HCT116 (cell line): ENCODE measurements around the gene RNPEPL1. TPM values are rescaled to one million over a fixed set of nuclear protein-coding genes. Genes with fewer than 3 reads are reported as not detected.

ENCODE experiments used
- ATAC-seq: fragments of 200-7000 bp; cut with Tn5 transposase; 2 replicates; pipeline ENCODE4 v1.9.1; 2020; ENCODE audit warnings: mild to moderate bottlenecking, moderate library complexity
- BruUV-seq: library from RNA; stranded (reverse); fragments of 400-500 nt; replicated peaks from 2 replicates; lab custom pipeline; 2021; lab: Mats Ljungman, UMichigan
- CTCF ChIA-PET: fragments of 300-600 bp; sonication (Branson Sonifier 250); formaldehyde crosslinking; loops from one replicate; lab custom pipeline; 2021; ENCODE audit warnings: antibody characterized with exemption; lab: Charles Lee
- POLR2A ChIA-PET: fragments of 300-600, 350-600 bp; sonication (Branson Sonifier 250); formaldehyde crosslinking; loops from one replicate; lab custom pipeline; 2021; ENCODE audit warnings: antibody characterized with exemption; lab: Charles Lee
- RAD21 ChIA-PET, 2 experiments: fragments of 300-600 bp; sonication (Branson Sonifier 250); formaldehyde crosslinking; loops; one replicate each; lab custom pipeline; 2023; ENCODE audit warnings: low total read pairs in 2 of 2; ENCODE audit not compliant: uncharacterized antibody in 2 of 2, unreplicated experiment in 2 of 2, low non-redundant PET in 1 of 2; lab: Charles Lee
- DNase-seq: peaks from one replicate; pipeline ENCODE4 v3.0.0-alpha.2; 2010; ENCODE audit warnings: low read depth, low spot score
- H2AFZ ChIP-seq: fragments of 200-600 bp; shearing (Covaris generic), sonication (generic); 2 replicates; pipeline ENCODE4 v1.6.1; 2017; ENCODE audit warnings: low read depth, mixed run types, mixed read lengths, antibody characterized with exemption, low read length; ENCODE audit not compliant: poor library complexity, severe bottlenecking
- H3K27ac ChIP-seq: 2 replicates; pipeline ENCODE4 v1.5.1; 2012; ENCODE audit warnings: low read depth, low read length
- H3K27me3 ChIP-seq: fragments of 200-600 bp; sonication (generic); 2 replicates; pipeline ENCODE4 v1.6.1; 2016; ENCODE audit warnings: mixed run types, low read length, mixed read lengths; ENCODE audit not compliant: insufficient read depth
- H3K36me3 ChIP-seq, 2 experiments: fragments of 200-500 bp in 1 of 2; fragments of 200-600 bp in 1 of 2; sonication (Bioruptor generic) in 1 of 2; sonication (generic) in 1 of 2; 2 replicates each; pipeline versions ENCODE4 v1.5.1 to v1.6.1; 2014 to 2016; ENCODE audit warnings: low read length in 2 of 2, inconsistent platforms in 1 of 2, mixed read lengths in 1 of 2, mixed run types in 1 of 2; ENCODE audit not compliant: insufficient read depth in 2 of 2, control insufficient read depth in 1 of 2
- H3K4me1 ChIP-seq, 2 experiments: fragments of 200-600 bp in 1 of 2; sonication (generic) in 1 of 2; 2 replicates each; pipeline versions ENCODE4 v1.5.1 to v1.6.1; 2012 to 2017; ENCODE audit warnings: low read length in 2 of 2, inconsistent platforms in 1 of 2, mild to moderate bottlenecking in 1 of 2, mixed read lengths in 1 of 2, mixed run types in 1 of 2, moderate library complexity in 1 of 2; ENCODE audit not compliant: insufficient read depth in 2 of 2, control insufficient read depth in 1 of 2
- H3K4me2 ChIP-seq: fragments of 200-600 bp; sonication (generic); 2 replicates; pipeline ENCODE4 v1.6.1; 2017; ENCODE audit warnings: mixed run types, low read length, mixed read lengths
- H3K4me3 ChIP-seq, 2 experiments: fragments of 200-600 bp in 1 of 2; sonication (generic) in 1 of 2; replicated peaks in 1 of 2; 2 replicates each; pipeline ENCODE4 v1.5.1; 2011 to 2016; ENCODE audit warnings: low read length in 2 of 2, control low read depth in 1 of 2, low read depth in 1 of 2, mild to moderate bottlenecking in 1 of 2, mixed read lengths in 1 of 2, mixed run types in 1 of 2
- H3K79me2 ChIP-seq: fragments of 200-600 bp; sonication (generic); 2 replicates; pipeline ENCODE4 v1.6.1; 2017; ENCODE audit warnings: mild to moderate bottlenecking, mixed run types, low read length, moderate library complexity, mixed read lengths; ENCODE audit not compliant: insufficient read depth
- H3K9ac ChIP-seq: fragments of 200-600 bp; sonication (generic); 2 replicates; pipeline ENCODE4 v1.6.1; 2016; ENCODE audit warnings: low read length, mixed read lengths
- H3K9me2 ChIP-seq: fragments of 200-600 bp; sonication (generic), shearing (Covaris generic); 2 replicates; pipeline ENCODE4 v1.6.1; 2017; ENCODE audit warnings: mixed run types, mild to moderate bottlenecking, moderate library complexity; ENCODE audit not compliant: insufficient read depth
- H3K9me3 ChIP-seq, 2 experiments: fragments of 200-500 bp in 1 of 2; fragments of 200-600 bp in 1 of 2; sonication (Bioruptor generic) in 1 of 2; sonication (generic) in 1 of 2; 2 replicates each; pipeline ENCODE4 v1.6.1; 2014 to 2017; ENCODE audit warnings: low read length in 2 of 2, mixed read lengths in 2 of 2, inconsistent platforms in 1 of 2, low read depth in 1 of 2, mild to moderate bottlenecking in 1 of 2, mixed run types in 1 of 2, moderate library complexity in 1 of 2; ENCODE audit not compliant: control insufficient read depth in 1 of 2, insufficient read depth in 1 of 2
- H4K20me1 ChIP-seq: fragments of 200-600 bp; sonication (generic), shearing (Covaris generic); 2 replicates; pipeline ENCODE4 v1.6.1; 2017; ENCODE audit warnings: mixed run types, mild to moderate bottlenecking, moderate library complexity; ENCODE audit not compliant: insufficient read depth
- CBX3 ChIP-seq: IDR thresholded peaks from 2 replicates; pipeline ENCODE4 v1.6.1; 2012; ENCODE audit warnings: low read depth
- EGR1 ChIP-seq: IDR thresholded peaks from 2 replicates; pipeline ENCODE4 v1.6.1; 2012; ENCODE audit warnings: low read depth
- ELF1 ChIP-seq: IDR thresholded peaks from 2 replicates; pipeline ENCODE4 v1.6.1; 2012; ENCODE audit warnings: low read depth, borderline replicate concordance
- EZH2 ChIP-seq: fragments of 200-600 bp; sonication (generic); IDR thresholded peaks from 2 replicates; pipeline ENCODE4 v1.6.1; 2017; ENCODE audit warnings: antibody characterized with exemption, mixed run types
- EZH2phosphoT487 ChIP-seq: fragments of 200-600 bp; IDR thresholded peaks from 2 replicates; pipeline ENCODE4 v1.6.1; 2018; ENCODE audit warnings: antibody characterized with exemption, borderline replicate concordance
- FOSL1 ChIP-seq: IDR thresholded peaks from 2 replicates; pipeline ENCODE4 v1.6.1; 2012; ENCODE audit warnings: low read depth
- POLR2AphosphoS5 ChIP-seq: IDR thresholded peaks from 2 replicates; pipeline ENCODE4 v1.6.1; 2011; ENCODE audit warnings: mild to moderate bottlenecking, low read depth, low read length, moderate library complexity
- SRF ChIP-seq: IDR thresholded peaks from 2 replicates; pipeline ENCODE4 v1.6.1; 2012; ENCODE audit warnings: low read depth
- TCF7L2 ChIP-seq: IDR thresholded peaks from 2 replicates; pipeline ENCODE4 v1.7.0; 2011; ENCODE audit warnings: borderline replicate concordance, inconsistent platforms; ENCODE audit not compliant: insufficient read depth, insufficient read length; ENCODE audit errors: extremely low read depth
- ZFX ChIP-seq: fragments of 450-650 bp; IDR thresholded peaks from 2 replicates; pipeline ENCODE4 v1.6.1; 2017
- ZNF274 ChIP-seq: fragments of 200-500 bp; sonication (Bioruptor generic); IDR thresholded peaks from 2 replicates; pipeline ENCODE4 v1.6.1; 2014; ENCODE audit warnings: mild to moderate bottlenecking, low read depth, low read length, inconsistent platforms
- intact Hi-C: fragments of 100-400 bp; cut with micrococcal nuclease; formaldehyde crosslinking; loops from 2 replicates; pipeline ENCODE4 v1.10.0; 2022
- total RNA-seq: library from RNA; stranded (reverse); gene quantifications from one replicate; pipeline ENCODE4 v1.2.1, GENCODE V29; 2021; ENCODE audit not compliant: unreplicated experiment
- TF ChIP-seq, protein P1 (sequence below): IDR thresholded peaks from 2 replicates; pipeline ENCODE4 v1.6.1; 2012
- TF ChIP-seq, protein P2 (sequence below): IDR thresholded peaks from 2 replicates; pipeline ENCODE4 v1.6.1; 2012; ENCODE audit warnings: low read depth
- TF ChIP-seq, protein P3 (sequence below): IDR thresholded peaks from 2 replicates; pipeline ENCODE4 v1.6.1; 2012
- TF ChIP-seq, protein P4 (sequence below), 3 experiments: fragments of 200-600 bp in 1 of 3; sonication (generic) in 1 of 3; IDR thresholded peaks in 2 of 3; conservative IDR thresholded peaks in 1 of 3; 2 replicates each; pipeline ENCODE4 v1.5.1; 2012 to 2017; ENCODE audit warnings: low read depth in 2 of 3, low read length in 2 of 3, antibody characterized with exemption in 1 of 3, borderline replicate concordance in 1 of 3, control low read depth in 1 of 3, mild to moderate bottlenecking in 1 of 3, mixed read lengths in 1 of 3, mixed run types in 1 of 3, moderate library complexity in 1 of 3; ENCODE audit not compliant: insufficient read depth in 1 of 3

RNPEPL1 gene
- total RNA-seq, 1 experiment from 2014 or later: 49.7 TPM

DNA sequence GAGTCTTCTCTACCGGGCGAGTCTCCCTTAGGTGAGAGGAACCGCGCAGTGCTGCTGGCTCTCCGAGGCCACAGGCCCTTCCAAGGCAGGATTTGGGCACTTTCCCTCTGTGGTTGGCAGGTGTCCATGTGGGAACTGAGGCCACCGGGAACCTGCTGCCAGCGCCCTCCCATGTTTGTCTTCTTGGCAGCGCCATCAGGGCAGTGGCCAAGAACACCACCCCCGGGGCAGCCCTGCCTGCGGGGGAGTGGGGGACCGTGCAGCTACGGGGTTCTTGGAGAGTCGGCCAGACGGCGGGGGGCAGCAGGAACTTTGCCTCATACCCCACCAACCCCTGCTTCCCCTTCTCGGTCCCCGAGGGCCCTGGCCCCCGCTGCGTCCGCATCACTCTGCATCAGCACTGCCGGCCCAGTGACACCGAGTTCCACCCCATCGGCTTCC is 28.2 kb downstream of the RNPEPL1 start:
- Histone ChIP-seq H3K4me2 (no peak overlapping the region), H3K36me3 (no peaks in the 10 kb centered on the region; a peak in 2 of 4 replicates), H2AFZ (no peak overlapping the region), H3K27me3 (no peaks in the 10 kb centered on the region), H3K4me1 (no peaks in the 10 kb centered on the region), H3K27ac (no peak overlapping the region), H3K4me3 (no peak overlapping the region), H3K9me2 (no peaks in the 10 kb centered on the region), H3K9ac (no peak overlapping the region), H3K79me2 (no peaks in the 10 kb centered on the region), H3K9me3 (no peaks in the 10 kb centered on the region), H4K20me1 (no peaks in the 10 kb centered on the region)
- RAD21 ChIA-PET: no interaction called here
- CTCF ChIA-PET: no interaction called here
- intact Hi-C loops: no loop called here
- DNase-seq (no peak), ATAC-seq (no peak)
- TF ChIP-seq POLR2AphosphoS5: no peak
- no peak for TF ChIP-seq ZNF274
- no peak for TF ChIP-seq EZH2
- TF ChIP-seq, protein P1, sequence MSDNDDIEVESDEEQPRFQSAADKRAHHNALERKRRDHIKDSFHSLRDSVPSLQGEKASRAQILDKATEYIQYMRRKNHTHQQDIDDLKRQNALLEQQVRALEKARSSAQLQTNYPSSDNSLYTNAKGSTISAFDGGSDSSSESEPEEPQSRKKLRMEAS: no peak
- no peak for TF ChIP-seq TCF7L2
- TF ChIP-seq ZFX: no peak
- POLR2A ChIA-PET: no interaction called here
- BruUV-seq: no TSS peak

DNA sequence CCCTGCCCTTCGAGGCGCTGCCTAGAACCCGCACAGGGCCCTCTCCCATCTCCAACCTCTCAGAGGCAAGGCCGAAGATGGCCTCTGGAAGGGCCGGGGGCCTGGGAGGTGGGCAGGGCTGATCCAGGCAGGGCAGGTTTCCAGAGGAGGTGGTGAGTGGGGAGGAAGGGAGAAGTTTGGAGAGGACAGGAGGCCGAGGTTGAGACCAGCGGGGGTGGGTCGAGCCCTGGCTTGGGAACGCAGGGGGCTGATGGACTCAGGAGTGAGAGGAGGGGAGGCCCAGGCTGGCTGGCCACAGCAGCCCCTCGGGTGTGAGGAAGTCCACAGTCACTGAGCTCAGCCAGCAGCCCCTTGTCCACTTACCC is 28.8 kb downstream of the RNPEPL1 start:
- Histone ChIP-seq H4K20me1 (no peaks in the 10 kb centered on the region), H3K9ac (no peak overlapping the region), H3K9me3 (no peaks in the 10 kb centered on the region), H3K4me3 (no peak overlapping the region), H3K4me1 (no peaks in the 10 kb centered on the region), H3K4me2 (no peak overlapping the region), H3K27ac (no peak overlapping the region), H3K36me3 (no peaks in the 10 kb centered on the region; a peak in 2 of 4 replicates), H3K27me3 (no peaks in the 10 kb centered on the region), H3K9me2 (no peaks in the 10 kb centered on the region), H2AFZ (no peak overlapping the region), H3K79me2 (no peaks in the 10 kb centered on the region)
- DNase-seq (no peak), ATAC-seq (no peak)
- ChIA-PET CTCF (no interaction called here), RAD21 (no interaction called here), POLR2A (no interaction called here)
- intact Hi-C loops: no loop called here
- no TSS peak for BruUV-seq
- TF ChIP-seq, protein P2, sequence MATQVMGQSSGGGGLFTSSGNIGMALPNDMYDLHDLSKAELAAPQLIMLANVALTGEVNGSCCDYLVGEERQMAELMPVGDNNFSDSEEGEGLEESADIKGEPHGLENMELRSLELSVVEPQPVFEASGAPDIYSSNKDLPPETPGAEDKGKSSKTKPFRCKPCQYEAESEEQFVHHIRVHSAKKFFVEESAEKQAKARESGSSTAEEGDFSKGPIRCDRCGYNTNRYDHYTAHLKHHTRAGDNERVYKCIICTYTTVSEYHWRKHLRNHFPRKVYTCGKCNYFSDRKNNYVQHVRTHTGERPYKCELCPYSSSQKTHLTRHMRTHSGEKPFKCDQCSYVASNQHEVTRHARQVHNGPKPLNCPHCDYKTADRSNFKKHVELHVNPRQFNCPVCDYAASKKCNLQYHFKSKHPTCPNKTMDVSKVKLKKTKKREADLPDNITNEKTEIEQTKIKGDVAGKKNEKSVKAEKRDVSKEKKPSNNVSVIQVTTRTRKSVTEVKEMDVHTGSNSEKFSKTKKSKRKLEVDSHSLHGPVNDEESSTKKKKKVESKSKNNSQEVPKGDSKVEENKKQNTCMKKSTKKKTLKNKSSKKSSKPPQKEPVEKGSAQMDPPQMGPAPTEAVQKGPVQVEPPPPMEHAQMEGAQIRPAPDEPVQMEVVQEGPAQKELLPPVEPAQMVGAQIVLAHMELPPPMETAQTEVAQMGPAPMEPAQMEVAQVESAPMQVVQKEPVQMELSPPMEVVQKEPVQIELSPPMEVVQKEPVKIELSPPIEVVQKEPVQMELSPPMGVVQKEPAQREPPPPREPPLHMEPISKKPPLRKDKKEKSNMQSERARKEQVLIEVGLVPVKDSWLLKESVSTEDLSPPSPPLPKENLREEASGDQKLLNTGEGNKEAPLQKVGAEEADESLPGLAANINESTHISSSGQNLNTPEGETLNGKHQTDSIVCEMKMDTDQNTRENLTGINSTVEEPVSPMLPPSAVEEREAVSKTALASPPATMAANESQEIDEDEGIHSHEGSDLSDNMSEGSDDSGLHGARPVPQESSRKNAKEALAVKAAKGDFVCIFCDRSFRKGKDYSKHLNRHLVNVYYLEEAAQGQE: no peak
- TF ChIP-seq, protein P3, sequence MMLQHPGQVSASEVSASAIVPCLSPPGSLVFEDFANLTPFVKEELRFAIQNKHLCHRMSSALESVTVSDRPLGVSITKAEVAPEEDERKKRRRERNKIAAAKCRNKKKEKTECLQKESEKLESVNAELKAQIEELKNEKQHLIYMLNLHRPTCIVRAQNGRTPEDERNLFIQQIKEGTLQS: no peak
- TF ChIP-seq ELF1: no peak
- TF ChIP-seq TCF7L2: no peak
- no peak for TF ChIP-seq SRF
- no peak for TF ChIP-seq EGR1
- TF ChIP-seq EZH2phosphoT487: no peak
- TF ChIP-seq FOSL1: no peak
- TF ChIP-seq CBX3: no peak
- TF ChIP-seq, protein P1: no peak
- TF ChIP-seq, protein P4, sequence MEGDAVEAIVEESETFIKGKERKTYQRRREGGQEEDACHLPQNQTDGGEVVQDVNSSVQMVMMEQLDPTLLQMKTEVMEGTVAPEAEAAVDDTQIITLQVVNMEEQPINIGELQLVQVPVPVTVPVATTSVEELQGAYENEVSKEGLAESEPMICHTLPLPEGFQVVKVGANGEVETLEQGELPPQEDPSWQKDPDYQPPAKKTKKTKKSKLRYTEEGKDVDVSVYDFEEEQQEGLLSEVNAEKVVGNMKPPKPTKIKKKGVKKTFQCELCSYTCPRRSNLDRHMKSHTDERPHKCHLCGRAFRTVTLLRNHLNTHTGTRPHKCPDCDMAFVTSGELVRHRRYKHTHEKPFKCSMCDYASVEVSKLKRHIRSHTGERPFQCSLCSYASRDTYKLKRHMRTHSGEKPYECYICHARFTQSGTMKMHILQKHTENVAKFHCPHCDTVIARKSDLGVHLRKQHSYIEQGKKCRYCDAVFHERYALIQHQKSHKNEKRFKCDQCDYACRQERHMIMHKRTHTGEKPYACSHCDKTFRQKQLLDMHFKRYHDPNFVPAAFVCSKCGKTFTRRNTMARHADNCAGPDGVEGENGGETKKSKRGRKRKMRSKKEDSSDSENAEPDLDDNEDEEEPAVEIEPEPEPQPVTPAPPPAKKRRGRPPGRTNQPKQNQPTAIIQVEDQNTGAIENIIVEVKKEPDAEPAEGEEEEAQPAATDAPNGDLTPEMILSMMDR (IDR thresholded peaks at IDR 0.05 in 2 of 3, conservative IDR thresholded peaks at IDR 0.05 in 1 of 3; ENCODE audit: borderline replicate concordance in 1 of 3, insufficient read depth in 1 of 3, low read depth in 2 of 3, low read length in 2 of 3): no peak
